Non-pigmented ciliary epithelial cell (primary cell): Measurements from ENCODE around the gene ZFYVE27.
A peak's percentile ranks its signal among the peaks of the same experiment; 100 is the strongest.
"Not testable (repeated sequence)": the region's sequence is repeated elsewhere in the genome, so short reads cannot be mapped to it uniquely, and the experiment has no call there.

Experiments used
- DNase-seq: peaks from one replicate; pipeline ENCODE4 v3.0.0-alpha.2; 2010; ENCODE audit warnings: low read depth

Gene ZFYVE27

GRCh38 chr10:97736902-97737769, at the start of gene ZFYVE27:
TSS of gene ZFYVE27 (plus strand) at chr10:97737128. CDS start at chr10:97738478, 1,350 bp downstream.
- DNase-seq: peak; percentile 77

GRCh38 chr10:97687785-97688781, 48.8 kb upstream of the ZFYVE27 start:
- DNase-seq: no peak

- DNase-seq: peak; percentile 93
These were observed 47.3 kb upstream of the ZFYVE27 start for GRCh38 chr10:97689559-97690020.

- no peak for DNase-seq
These were observed 46.8 kb upstream of the ZFYVE27 start for GRCh38 chr10:97690133-97690532.

GRCh38 chr10:97698072-97698655, 38.8 kb upstream of the ZFYVE27 start:
- DNase-seq: not testable (repeated sequence)

DNA sequence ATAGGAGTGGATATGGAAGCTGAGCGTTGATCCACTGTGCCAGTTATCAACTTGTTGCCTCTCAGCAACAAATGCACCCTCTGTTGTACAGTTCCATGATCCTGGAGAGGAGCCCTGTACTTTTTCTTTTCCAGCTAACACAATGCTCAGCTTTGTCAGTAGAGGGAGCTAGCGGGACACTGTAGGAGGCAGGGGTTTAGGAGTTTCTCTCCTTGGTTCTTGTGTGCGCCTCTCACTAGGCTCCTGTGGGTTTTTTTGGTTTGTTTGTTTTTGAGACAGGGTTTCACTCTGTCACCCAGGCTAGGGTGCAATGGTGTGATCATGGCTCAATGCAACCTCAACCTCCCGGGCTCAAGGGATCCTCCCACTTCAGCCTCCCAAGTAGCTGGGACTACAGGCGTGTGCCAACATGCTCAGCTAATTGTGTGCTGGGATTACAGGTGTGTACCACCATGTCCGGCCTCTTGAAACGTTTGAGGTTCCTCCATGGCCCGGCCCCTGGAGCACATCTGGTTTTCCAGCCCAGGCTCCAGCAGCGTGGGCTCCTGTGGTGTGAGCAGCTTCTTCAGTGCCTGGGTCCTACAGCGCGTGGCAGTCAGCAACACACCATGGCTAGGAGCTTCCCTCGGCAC, 35.4 kb upstream of the ZFYVE27 start:
- no peak for DNase-seq

DNA sequence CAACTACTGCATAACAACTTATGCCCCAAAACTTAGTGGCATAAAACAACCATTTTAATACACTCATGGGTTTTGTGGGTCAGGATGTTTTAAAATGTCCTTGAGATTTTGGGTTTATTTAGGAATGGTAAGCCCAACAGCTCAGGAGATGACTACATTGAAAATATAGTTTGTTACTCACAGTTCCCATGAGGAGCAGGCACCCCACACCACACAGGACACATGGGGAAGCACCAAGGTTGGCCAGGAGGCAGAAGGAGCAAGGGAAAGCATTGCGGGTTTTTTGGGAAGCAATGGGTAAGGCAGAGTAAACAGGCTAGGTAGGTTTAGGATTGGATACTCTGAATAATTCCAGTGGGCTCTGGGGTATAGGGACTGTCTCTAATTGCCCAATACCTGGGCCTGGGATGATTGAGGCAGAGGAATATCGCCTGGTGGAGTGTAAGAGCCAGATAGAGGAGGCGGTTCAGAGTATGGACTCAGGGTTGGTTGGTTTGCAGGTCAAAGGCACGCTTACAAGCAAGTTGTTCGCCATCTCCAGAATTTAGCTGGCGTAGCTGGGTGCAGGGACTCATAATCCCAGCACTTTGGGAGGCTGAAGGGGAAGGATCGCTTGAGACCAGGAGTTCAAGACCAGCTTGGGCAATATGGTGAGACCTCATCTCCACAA, 33.4 kb upstream of the ZFYVE27 start:
- DNase-seq: no peak

DNA sequence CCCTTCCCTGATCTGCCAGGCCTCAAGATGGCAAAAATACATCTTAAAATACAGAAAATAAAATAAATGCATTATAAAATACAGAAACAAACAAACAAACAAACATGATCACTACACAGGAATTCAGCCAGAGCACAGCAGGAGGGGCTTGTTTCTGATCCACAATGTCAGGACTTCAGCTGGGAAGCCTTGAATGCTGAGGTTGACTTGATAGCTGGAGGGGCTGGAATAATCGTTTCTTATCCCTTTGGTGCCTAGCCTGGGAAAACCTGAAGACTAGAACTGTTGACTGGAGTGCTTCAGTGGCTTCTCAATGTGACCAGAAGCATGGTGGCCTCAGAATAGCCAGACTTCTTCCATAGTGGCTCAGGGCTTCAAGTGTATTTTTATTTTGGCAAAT, 32.6 kb upstream of the ZFYVE27 start:
- DNase-seq: no peak

DNA sequence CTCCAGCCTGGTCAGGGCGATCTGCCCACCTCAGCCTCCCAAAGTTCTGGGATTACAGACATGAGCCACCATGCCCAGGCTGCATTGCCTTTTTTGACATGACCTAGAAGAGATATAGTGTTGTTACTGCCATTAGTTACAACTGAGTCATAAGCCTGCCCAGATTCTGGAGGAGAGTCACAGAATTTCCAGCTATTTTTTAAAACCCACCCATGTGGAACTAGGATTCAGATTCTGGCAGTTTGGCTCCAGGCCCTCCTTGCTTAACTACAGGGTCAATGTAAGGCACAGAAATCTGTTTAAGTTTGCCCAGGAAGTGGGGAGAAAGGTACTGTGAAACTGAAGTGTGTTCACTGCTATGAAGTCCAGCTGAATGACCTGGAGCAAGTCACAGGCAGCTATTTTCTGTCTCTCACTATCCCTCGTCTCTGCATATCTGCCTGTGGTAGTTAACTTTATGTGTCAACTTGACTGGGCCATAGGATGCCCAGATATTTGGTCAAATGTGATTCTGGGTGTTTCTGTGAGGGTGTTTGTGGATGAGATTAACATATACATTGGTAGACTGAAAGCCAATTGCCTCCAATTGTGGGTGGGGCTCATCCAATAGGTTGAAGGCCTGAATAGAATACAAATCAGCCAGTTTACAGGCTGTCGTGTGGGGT, 31.8 kb upstream of the ZFYVE27 start:
- no peak for DNase-seq

- no peak for DNase-seq
These were observed 29.6 kb upstream of the ZFYVE27 start for GRCh38 chr10:97707134-97707861.

DNA sequence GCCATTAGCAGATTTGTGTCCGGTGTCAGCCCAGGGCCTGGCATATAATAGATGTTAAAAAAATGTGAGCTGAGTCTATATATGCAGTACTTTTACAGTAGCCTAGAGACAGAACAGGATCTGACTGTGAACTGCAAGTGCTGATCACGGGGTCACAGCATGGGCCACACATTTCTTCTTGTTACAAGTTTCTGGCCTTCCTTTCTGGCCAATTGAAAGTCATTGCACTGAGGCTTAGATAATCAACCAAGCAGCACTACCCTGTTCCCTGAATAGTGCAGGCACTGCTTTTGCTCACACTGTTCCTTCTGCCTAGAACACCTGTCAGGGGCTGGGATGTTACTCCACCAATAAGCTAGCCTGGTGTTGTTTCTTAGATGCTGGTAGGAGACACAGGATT, 28.8 kb upstream of the ZFYVE27 start:
- no peak for DNase-seq

DNA sequence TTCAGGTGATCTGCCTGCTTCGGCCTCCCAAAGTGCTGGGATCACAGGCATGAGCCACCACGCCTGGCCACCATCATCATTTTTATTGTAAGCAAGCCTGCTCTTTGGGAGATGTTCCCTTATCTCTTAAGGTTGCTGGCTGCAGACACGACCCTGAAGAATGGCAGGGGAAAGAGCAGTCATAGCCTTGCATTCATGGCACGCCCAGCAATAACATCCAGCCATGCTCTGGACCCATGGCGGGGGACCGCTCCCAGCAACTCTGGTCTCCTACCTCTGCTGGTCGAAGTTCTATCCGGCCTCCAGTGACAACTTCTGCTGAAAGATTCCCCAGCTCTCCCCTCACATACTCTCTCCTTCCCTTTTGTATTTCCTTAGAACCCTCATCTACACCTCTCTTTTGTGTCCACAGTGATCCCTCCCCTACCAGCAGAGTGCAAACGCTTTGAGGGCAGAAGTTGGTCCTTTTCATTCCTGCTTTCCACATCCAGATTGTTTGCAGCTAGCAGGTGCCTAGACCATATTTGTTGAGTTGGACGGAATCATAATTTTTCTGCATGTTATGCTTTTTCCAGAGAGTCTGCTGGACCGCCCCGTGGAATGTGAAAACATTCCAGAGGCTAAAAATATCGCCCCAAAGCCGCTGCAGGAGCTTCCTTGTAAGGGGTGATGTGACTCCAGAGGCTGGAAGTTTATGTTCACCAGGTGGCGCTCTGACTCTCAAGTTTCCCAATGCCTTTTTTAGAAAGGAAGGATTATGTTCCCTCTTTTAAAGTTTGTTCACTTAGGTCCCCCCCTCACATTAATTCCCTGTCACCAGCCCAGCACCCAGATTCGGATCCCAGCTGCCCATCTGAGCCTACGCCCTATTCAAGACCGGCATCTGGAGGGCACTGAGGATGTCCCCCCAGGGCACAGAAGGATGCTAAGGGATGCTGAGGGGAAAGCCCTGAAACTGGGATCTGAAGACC, 27.7 kb upstream of the ZFYVE27 start:
- DNase-seq: no peak

- DNase-seq: no peak
These were observed 25.0 kb upstream of the ZFYVE27 start for GRCh38 chr10:97711640-97712572.

DNA sequence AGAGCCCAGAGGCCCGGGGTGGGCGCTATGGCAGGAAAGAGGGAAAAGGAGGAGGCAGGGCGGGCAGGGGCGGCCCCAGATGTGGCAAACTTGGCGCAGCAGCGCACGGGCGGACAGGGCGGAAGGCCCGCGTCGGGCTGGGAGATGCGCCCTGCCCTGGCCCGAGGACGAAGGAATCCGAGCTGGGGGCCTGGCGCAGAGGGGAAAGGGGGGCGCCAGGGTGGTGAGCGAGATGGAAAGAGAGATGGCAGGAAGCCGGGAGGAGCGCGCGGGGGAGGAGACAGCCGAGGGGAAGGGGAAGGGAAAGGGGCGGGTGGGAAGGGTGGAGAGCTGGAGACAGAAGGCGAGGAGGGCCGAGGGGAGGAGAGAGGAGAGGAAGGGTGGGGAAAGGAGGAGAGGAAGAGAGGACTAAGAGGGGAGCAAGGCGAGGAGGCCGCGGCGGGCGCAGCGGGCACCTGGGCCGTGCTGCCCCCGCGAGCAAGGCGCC, 23.5 kb upstream of the ZFYVE27 start, which contains the start of gene MARVELD1:
Gene MARVELD1 (plus strand): TSS at position 392 of the 487 bp plus-strand sequence. CDS start 147 bp downstream, outside the sequence.
- no peak for DNase-seq

DNA sequence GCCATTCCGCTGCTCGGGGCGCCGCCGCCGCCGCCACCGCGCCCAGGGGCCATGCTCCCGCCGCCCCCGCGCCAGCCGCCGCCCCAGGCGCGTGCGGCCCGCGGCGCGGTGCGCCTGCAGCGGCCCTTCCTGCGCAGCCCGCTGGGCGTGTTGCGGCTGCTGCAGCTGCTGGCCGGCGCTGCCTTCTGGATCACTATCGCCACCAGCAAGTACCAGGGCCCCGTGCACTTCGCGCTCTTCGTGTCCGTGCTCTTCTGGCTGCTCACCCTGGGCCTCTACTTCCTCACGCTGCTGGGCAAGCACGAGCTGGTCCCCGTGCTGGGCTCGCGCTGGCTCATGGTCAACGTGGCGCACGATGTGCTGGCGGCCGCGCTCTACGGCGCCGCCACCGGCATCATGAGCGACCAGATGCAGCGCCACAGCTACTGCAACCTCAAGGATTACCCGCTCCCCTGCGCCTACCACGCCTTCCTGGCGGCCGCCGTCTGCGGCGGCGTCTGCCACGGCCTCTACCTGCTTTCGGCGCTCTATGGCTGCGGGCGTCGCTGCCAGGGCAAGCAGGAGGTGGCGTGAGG, 23.0 kb upstream of the ZFYVE27 start:
- DNase-seq: no peak

DNA sequence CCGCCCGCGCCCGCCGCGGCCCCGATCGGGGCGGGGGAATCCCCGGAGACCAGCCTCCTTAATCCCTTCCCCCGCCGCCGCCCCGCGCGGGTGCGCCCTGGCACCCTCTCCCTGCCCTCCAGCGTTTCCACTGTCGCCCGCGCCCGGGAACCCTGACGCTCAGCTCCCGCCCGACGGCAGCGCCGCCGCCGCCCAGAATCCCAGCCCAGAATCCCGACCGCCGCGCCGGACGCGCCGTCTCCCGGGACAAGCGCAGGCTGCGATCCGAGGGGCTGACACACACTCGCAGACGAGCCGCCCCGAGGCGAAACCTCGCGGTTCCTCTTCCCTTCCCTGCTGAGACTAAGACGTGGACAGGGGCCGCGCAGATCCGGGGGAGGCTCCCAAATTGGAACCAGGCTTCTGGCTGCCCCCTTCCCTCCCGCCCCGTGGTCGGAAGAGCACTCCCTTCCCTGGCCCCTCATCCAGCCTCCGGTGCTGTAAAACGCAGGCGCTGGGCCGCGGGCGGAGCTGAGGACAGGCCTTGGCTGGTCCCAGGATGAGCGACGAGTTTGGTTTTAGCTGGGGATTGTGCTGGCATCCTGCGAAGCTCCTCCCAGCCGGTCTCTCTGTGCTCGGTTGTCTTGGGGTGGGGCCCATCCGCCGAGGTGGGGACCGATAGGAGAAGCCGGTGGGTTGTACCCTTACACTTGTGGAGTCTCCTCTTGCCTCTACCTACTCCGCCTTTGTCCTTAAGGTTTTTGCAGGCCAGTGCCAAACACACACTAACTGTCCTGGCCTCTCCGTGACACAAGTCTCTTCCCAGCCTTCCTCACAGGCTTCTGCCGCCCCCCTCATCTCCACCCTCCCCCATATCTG, 22.3 kb upstream of the ZFYVE27 start:
- no peak for DNase-seq
